Mesenchymal stem cell (in vitro differentiated cells and primary cell): Measurements from ENCODE around the gene TERC.

Experiments used
- DNase-seq: peaks from one replicate; pipeline ENCODE4 v3.0.0-alpha.2; 2013
- H2AFZ ChIP-seq: one replicate; pipeline ENCODE4 v1.6.1; 2013; ENCODE audit warnings: low read depth, mild to moderate bottlenecking, control low read depth, inconsistent platforms, low read length, moderate library complexity
- H2AK5ac ChIP-seq: 2 replicates; pipeline ENCODE4 v1.6.1; 2013; ENCODE audit warnings: low read length, moderate library complexity, mild to moderate bottlenecking, inconsistent platforms; ENCODE audit not compliant: severe bottlenecking
- H2BK120ac ChIP-seq: one replicate; pipeline ENCODE4 v1.6.1; 2013; ENCODE audit warnings: low read depth, mild to moderate bottlenecking, inconsistent platforms, low read length, moderate library complexity
- H2BK12ac ChIP-seq, 2 experiments: one replicate each; pipeline ENCODE4 v1.6.1; 2013; ENCODE audit warnings: inconsistent platforms in 2 of 2, low read length in 2 of 2, mild to moderate bottlenecking in 2 of 2, moderate library complexity in 2 of 2, control low read depth in 1 of 2
- H2BK15ac ChIP-seq: one replicate; pipeline ENCODE4 v1.6.1; 2013; ENCODE audit warnings: mild to moderate bottlenecking, low read depth, inconsistent platforms; ENCODE audit not compliant: poor library complexity, severe bottlenecking
- H2BK5ac ChIP-seq: 2 replicates; pipeline ENCODE4 v1.6.1; 2013; ENCODE audit warnings: low read depth, mild to moderate bottlenecking, low read length, control low read depth, inconsistent platforms; ENCODE audit not compliant: poor library complexity, severe bottlenecking
- H3K14ac ChIP-seq, 2 experiments: one replicate each; pipeline ENCODE4 v1.6.1; 2013; ENCODE audit warnings: inconsistent platforms in 2 of 2, low read length in 2 of 2, control low read depth in 1 of 2, mild to moderate bottlenecking in 1 of 2, moderate library complexity in 1 of 2
- H3K18ac ChIP-seq, 2 experiments: one replicate each; pipeline ENCODE4 v1.6.1; 2013; ENCODE audit warnings: inconsistent platforms in 2 of 2, low read length in 2 of 2, control low read depth in 1 of 2, low read depth in 1 of 2, mild to moderate bottlenecking in 1 of 2
- H3K23ac ChIP-seq, 2 experiments: one replicate each; pipeline ENCODE4 v1.6.1; 2013; ENCODE audit warnings: inconsistent platforms in 2 of 2, low read length in 2 of 2, mild to moderate bottlenecking in 2 of 2, moderate library complexity in 2 of 2, control low read depth in 1 of 2
- H3K27ac ChIP-seq: 2 replicates; pipeline ENCODE4 v1.5.1; 2013; ENCODE audit warnings: mild to moderate bottlenecking, moderate library complexity, low read length, control low read depth, inconsistent platforms; ENCODE audit not compliant: poor library complexity, severe bottlenecking
- H3K27me3 ChIP-seq, 2 experiments: 2 replicates each; pipeline versions ENCODE4 v1.6.1 to v1.7.0; 2013; ENCODE audit warnings: low read length in 2 of 2, mild to moderate bottlenecking in 2 of 2, moderate library complexity in 2 of 2, control low read depth in 1 of 2, inconsistent platforms in 1 of 2; ENCODE audit not compliant: control insufficient read depth in 1 of 2, insufficient read depth in 1 of 2
- H3K36me3 ChIP-seq, 2 experiments: 2 replicates each; pipeline versions ENCODE4 v1.6.1 to v1.7.0; 2013; ENCODE audit warnings: low read length in 2 of 2, control low read depth in 1 of 2, inconsistent platforms in 1 of 2, low read depth in 1 of 2, mild to moderate bottlenecking in 1 of 2; ENCODE audit not compliant: insufficient read depth in 2 of 2, control insufficient read depth in 1 of 2
- H3K4ac ChIP-seq, 2 experiments: one replicate each; pipeline ENCODE4 v1.6.1; 2013; ENCODE audit warnings: inconsistent platforms in 2 of 2, low read length in 2 of 2, mild to moderate bottlenecking in 2 of 2, moderate library complexity in 2 of 2, control low read depth in 1 of 2, low read depth in 1 of 2
- H3K4me1 ChIP-seq: 2 replicates; pipeline ENCODE4 v1.6.1; 2013; ENCODE audit warnings: low read depth, low read length, control low read depth; ENCODE audit not compliant: control insufficient read depth, insufficient read depth
- H3K4me2 ChIP-seq: 2 replicates; pipeline ENCODE4 v1.6.1; 2013; ENCODE audit warnings: low read length, mild to moderate bottlenecking, inconsistent platforms; ENCODE audit not compliant: poor library complexity, severe bottlenecking
- H3K4me3 ChIP-seq, 2 experiments: 2 replicates each; pipeline versions ENCODE4 v1.5.1 to v1.7.0; 2013; ENCODE audit warnings: low read length in 2 of 2, mild to moderate bottlenecking in 2 of 2, control low read depth in 1 of 2, low read depth in 1 of 2; ENCODE audit not compliant: insufficient read depth in 1 of 2
- H3K79me1 ChIP-seq: replicated peaks from 2 replicates; pipeline ENCODE4 v1.6.1; 2013; ENCODE audit warnings: mild to moderate bottlenecking, control low read depth, low read length, inconsistent platforms; ENCODE audit not compliant: poor library complexity, severe bottlenecking
- H3K9ac ChIP-seq: 2 replicates; pipeline ENCODE4 v1.7.0; 2013; ENCODE audit warnings: mild to moderate bottlenecking, low read length, moderate library complexity
- H3K9me3 ChIP-seq: 2 replicates; pipeline ENCODE4 v1.7.0; 2013; ENCODE audit warnings: mild to moderate bottlenecking, low read length; ENCODE audit not compliant: control insufficient read depth
- H4K8ac ChIP-seq: one replicate; pipeline ENCODE4 v1.6.1; 2013; ENCODE audit warnings: inconsistent platforms, mild to moderate bottlenecking, low read length, moderate library complexity
- H4K91ac ChIP-seq: one replicate; pipeline ENCODE4 v1.6.1; 2013; ENCODE audit warnings: mild to moderate bottlenecking, low read length, inconsistent platforms
- WGBS: methylation state at CpG from one replicate; pipeline ENCODE4 v1.1.7; 2013; ENCODE audit warnings: mixed read lengths; 5-methylcytosine and 5-hydroxymethylcytosine counted together

The TERC gene

GRCh38 chr3:169760479-169760878 is 4.4 kb downstream of the TERC start:
- Histone ChIP-seq H3K9me3 (peaks cover 11% of the 10 kb centered on the region), H2BK5ac (no peak overlapping the region), H3K4me3 (peak overlapping the region in 1 of 2 experiments; percentile 4), H3K27me3 (peaks cover 0 to 4% of the 10 kb centered on the region in 2 experiments), H3K14ac (no peak overlapping the region), H3K9ac (no peak overlapping the region), H2AFZ (no peak overlapping the region), H2BK120ac (no peak overlapping the region), H3K4me1 (peaks cover 7% of the 10 kb centered on the region), H3K23ac (no peak overlapping the region), H3K4ac (no peak overlapping the region), H3K79me1 (peaks cover 3% of the 10 kb centered on the region), H4K91ac (no peak overlapping the region), H4K8ac (no peak overlapping the region), H3K36me3 (peaks cover 0 to 6% of the 10 kb centered on the region in 2 experiments), H2BK12ac (no peak overlapping the region), H2BK15ac (no peak overlapping the region), H3K27ac (no peak overlapping the region), H3K18ac (no peak overlapping the region), H3K4me2 (no peak overlapping the region), H2AK5ac (no peak overlapping the region)
- 82% methylated on average over 4 of the region's 4 CpGs for WGBS
- peak; percentile 66 for DNase-seq

GRCh38 chr3:169759256-169759655 is 5.6 kb downstream of the TERC start:
- no peak overlapping the region for H2BK120ac ChIP-seq
- H3K4me1 ChIP-seq, result peaks cover under 1% of the 10 kb centered on the region

GRCh38 chr3:169758359-169758994 is 6.4 kb downstream of the TERC start:
- Histone ChIP-seq H3K4ac (no peak overlapping the region), H2AK5ac (no peak overlapping the region), H3K27me3 (peaks cover 8% of the 10 kb centered on the region in 2 experiments), H3K36me3 (no peaks in the 10 kb centered on the region), H3K9me3 (peaks cover 11% of the 10 kb centered on the region), H2BK120ac (no peak overlapping the region), H2BK15ac (no peak overlapping the region), H3K23ac (no peak overlapping the region), H3K4me2 (no peak overlapping the region), H3K4me1 (no peaks in the 10 kb centered on the region), H3K27ac (no peak overlapping the region), H3K4me3 (no peak overlapping the region), H2AFZ (no peak overlapping the region), H3K18ac (no peak overlapping the region), H2BK5ac (no peak overlapping the region), H4K8ac (no peak overlapping the region), H3K9ac (no peak overlapping the region), H2BK12ac (no peak overlapping the region), H3K79me1 (no peaks in the 10 kb centered on the region), H4K91ac (no peak overlapping the region), H3K14ac (no peak overlapping the region)
- DNase-seq, result no peak
- 100% methylated on average over 1 of the region's 5 CpGs for WGBS

More at GRCh38 chr3:169759256-169759655, 5.6 kb downstream of the TERC start:
- WGBS, result 83% methylated on average over 1 of the region's 2 CpGs
- Histone ChIP-seq H3K36me3 (peaks cover 0 to under 1% of the 10 kb centered on the region in 2 experiments), H2BK15ac (no peak overlapping the region), H2BK12ac (no peak overlapping the region), H2BK5ac (no peak overlapping the region), H4K8ac (no peak overlapping the region), H2AFZ (no peak overlapping the region), H3K9ac (no peak overlapping the region), H4K91ac (no peak overlapping the region), H3K14ac (no peak overlapping the region), H3K4me2 (no peak overlapping the region), H3K4ac (no peak overlapping the region), H3K18ac (no peak overlapping the region), H3K23ac (no peak overlapping the region), H2AK5ac (no peak overlapping the region), H3K4me3 (no peak overlapping the region), H3K27ac (no peak overlapping the region), H3K79me1 (peaks cover under 1% of the 10 kb centered on the region), H3K27me3 (peaks cover 8% of the 10 kb centered on the region in 2 experiments), H3K9me3 (peaks cover 11% of the 10 kb centered on the region)
- no peak for DNase-seq

- Histone ChIP-seq H4K8ac (no peak overlapping the region), H2BK12ac (no peak overlapping the region), H2BK15ac (no peak overlapping the region), H2AK5ac (no peak overlapping the region), H3K4ac (no peak overlapping the region), H3K18ac (no peak overlapping the region), H3K9me3 (peaks cover 11% of the 10 kb centered on the region), H2BK5ac (no peak overlapping the region), H3K79me1 (no peaks in the 10 kb centered on the region), H3K4me2 (no peak overlapping the region), H3K14ac (no peak overlapping the region), H3K4me1 (no peaks in the 10 kb centered on the region), H2AFZ (no peak overlapping the region), H3K27ac (no peak overlapping the region), H2BK120ac (no peak overlapping the region), H3K9ac (no peak overlapping the region), H4K91ac (no peak overlapping the region), H3K4me3 (no peak overlapping the region), H3K23ac (no peak overlapping the region), H3K36me3 (no peaks in the 10 kb centered on the region), H3K27me3 (peaks cover 8 to 17% of the 10 kb centered on the region in 2 experiments)
- 91% methylated on average over 1 of the region's 2 CpGs for WGBS
- no peak for DNase-seq
These were observed 9.4 kb downstream of the TERC start for GRCh38 chr3:169755488-169755887.
